HEK293 (cell line): ENCODE data around the gene TBL1X.

Source experiments
- CTCF ChIA-PET: fragments of 350-600 bp; formaldehyde crosslinking; extraction: SDS; loops from one replicate; lab custom pipeline; 2021; ENCODE audit warnings: antibody characterized with exemption; lab: Yijun Ruan, JAX
- POLR2A ChIA-PET: fragments of 300-600 bp; formaldehyde crosslinking; extraction: SDS; loops from one replicate; lab custom pipeline; 2020; ENCODE audit warnings: antibody characterized with exemption, inconsistent platforms; lab: Yijun Ruan, JAX
- H3K27ac ChIP-seq: fragments of 200-500 bp; sonication (Bioruptor generic); 2 replicates; pipeline ENCODE4 v1.5.1; 2014; ENCODE audit warnings: low read depth, low read length, control low read depth, inconsistent platforms; ENCODE audit errors: extremely low read depth
- H3K36me3 ChIP-seq, 2 experiments: fragments of 200-500 bp in 1 of 2; sonication (Bioruptor generic) in 1 of 2; 1 replicate in 1 of 2; 2 replicates in 1 of 2; pipeline ENCODE4 v1.5.1; 2014 to 2017; ENCODE audit warnings: inconsistent platforms in 2 of 2, low read length in 2 of 2; ENCODE audit not compliant: control insufficient read depth in 2 of 2, insufficient read depth in 1 of 2
- H3K4me1 ChIP-seq: fragments of 200-500 bp; sonication (Bioruptor generic); 2 replicates; pipeline ENCODE4 v1.5.1; 2014; ENCODE audit warnings: mild to moderate bottlenecking, low read length, inconsistent platforms; ENCODE audit not compliant: control insufficient read depth, insufficient read depth
- H3K4me3 ChIP-seq: 2 replicates; pipeline ENCODE4 v1.5.1; 2011; ENCODE audit warnings: low read depth, mild to moderate bottlenecking, control low read depth, low read length, moderate library complexity
- H3K9me3 ChIP-seq: fragments of 200-500 bp; sonication (Bioruptor generic); 2 replicates; pipeline ENCODE4 v1.5.1; 2014; ENCODE audit warnings: low read depth, low read length, inconsistent platforms; ENCODE audit not compliant: control insufficient read depth, insufficient read depth
- BCL11A ChIP-seq: fragments of 450-650 bp; formaldehyde crosslinking; IDR thresholded peaks from 2 replicates; pipeline ENCODE4 v1.5.1; 2016; ENCODE audit warnings: low read depth, missing biosample characterization, missing genetic modification characterization
- HOXA7 ChIP-seq: sonication (generic); formaldehyde crosslinking; IDR thresholded peaks from 2 replicates; pipeline ENCODE4 v1.8.1; 2022; ENCODE audit warnings: missing genetic modification reagents, borderline replicate concordance
- KLF1 ChIP-seq: fragments of 450-650 bp; formaldehyde crosslinking; IDR thresholded peaks from 2 replicates; pipeline ENCODE4 v1.5.1; 2016; ENCODE audit warnings: missing biosample characterization, missing genetic modification characterization
- OVOL3 ChIP-seq: fragments of 450-650 bp; formaldehyde crosslinking; IDR thresholded peaks from 2 replicates; pipeline ENCODE4 v1.5.1; 2016; ENCODE audit warnings: missing biosample characterization, missing genetic modification characterization
- PRDM4 ChIP-seq: fragments of 450-650 bp; formaldehyde crosslinking; IDR thresholded peaks from 2 replicates; pipeline ENCODE4 v1.5.1; 2017; ENCODE audit warnings: missing biosample characterization, missing genetic modification characterization
- ZBTB8A ChIP-seq: fragments of 450-650 bp; formaldehyde crosslinking; IDR thresholded peaks from 2 replicates; pipeline ENCODE4 v1.5.1; 2016; ENCODE audit warnings: missing biosample characterization, missing genetic modification characterization
- ZNF10 ChIP-seq: fragments of 450-650 bp; formaldehyde crosslinking; IDR thresholded peaks from 2 replicates; pipeline ENCODE4 v1.5.1; 2017; ENCODE audit warnings: missing biosample characterization, missing genetic modification characterization
- ZNF184 ChIP-seq: fragments of 450-650 bp; IDR thresholded peaks from 2 replicates; pipeline ENCODE4 v1.5.1; 2018; ENCODE audit warnings: missing biosample characterization, mild to moderate bottlenecking, missing genetic modification characterization
- ZNF23 ChIP-seq: fragments of 450-650 bp; formaldehyde crosslinking; IDR thresholded peaks from 2 replicates; pipeline ENCODE4 v1.5.1; 2016; ENCODE audit warnings: missing biosample characterization, missing genetic modification characterization, borderline replicate concordance
- ZNF24 ChIP-seq: fragments of 450-650 bp; formaldehyde crosslinking; IDR thresholded peaks from 2 replicates; pipeline ENCODE4 v1.5.1; 2016; ENCODE audit warnings: missing biosample characterization, missing genetic modification characterization
- ZNF26 ChIP-seq: fragments of 450-650 bp; formaldehyde crosslinking; IDR thresholded peaks from 2 replicates; pipeline ENCODE4 v1.5.1; 2016; ENCODE audit warnings: missing biosample characterization, missing genetic modification characterization
- ZNF274 ChIP-seq, 2 experiments: fragments of 200-500 bp in 1 of 2; fragments of 450-650 bp in 1 of 2; sonication (Bioruptor generic) in 1 of 2; formaldehyde crosslinking in 1 of 2; IDR thresholded peaks; 2 replicates each; pipeline versions ENCODE4 v1.5.1 to v1.6.1; 2014 to 2016; ENCODE audit warnings: borderline replicate concordance in 1 of 2, inconsistent platforms in 1 of 2, low read length in 1 of 2, missing biosample characterization in 1 of 2, missing genetic modification characterization in 1 of 2
- ZNF341 ChIP-seq: fragments of 450-650 bp; formaldehyde crosslinking; IDR thresholded peaks from 2 replicates; pipeline ENCODE4; 2016; ENCODE audit warnings: low read depth, missing biosample characterization, missing genetic modification characterization
- ZNF362 ChIP-seq: fragments of 450-650 bp; formaldehyde crosslinking; IDR thresholded peaks from 2 replicates; pipeline ENCODE4 v1.5.1; 2016; ENCODE audit warnings: missing biosample characterization, missing genetic modification characterization
- ZNF391 ChIP-seq: fragments of 450-650 bp; formaldehyde crosslinking; IDR thresholded peaks from 2 replicates; pipeline ENCODE4 v1.5.1; 2016; ENCODE audit warnings: low read depth, missing biosample characterization, missing genetic modification characterization, borderline replicate concordance
- ZNF394 ChIP-seq: fragments of 450-650 bp; formaldehyde crosslinking; IDR thresholded peaks from 2 replicates; pipeline ENCODE4 v1.5.1; 2016; ENCODE audit warnings: missing biosample characterization, missing genetic modification characterization, mild to moderate bottlenecking, moderate library complexity, borderline replicate concordance
- ZNF416 ChIP-seq: fragments of 450-650 bp; formaldehyde crosslinking; IDR thresholded peaks from 2 replicates; pipeline ENCODE4 v1.5.1; 2016; ENCODE audit warnings: missing biosample characterization, missing genetic modification characterization
- ZNF544 ChIP-seq: fragments of 450-650 bp; formaldehyde crosslinking; IDR thresholded peaks from 2 replicates; pipeline ENCODE4 v1.5.0; 2017; ENCODE audit warnings: missing biosample characterization, missing genetic modification characterization
- ZNF555 ChIP-seq: fragments of 450-650 bp; formaldehyde crosslinking; conservative IDR thresholded peaks from 2 replicates; pipeline ENCODE4 v1.5.1; 2017; ENCODE audit warnings: missing biosample characterization, mild to moderate bottlenecking, missing genetic modification characterization, inconsistent platforms
- ZNF629 ChIP-seq: fragments of 450-650 bp; formaldehyde crosslinking; IDR thresholded peaks from 2 replicates; pipeline ENCODE4 v1.5.1; 2017; ENCODE audit warnings: missing biosample characterization, missing genetic modification characterization
- TF ChIP-seq, protein P1 (sequence below): fragments of 450-650 bp; formaldehyde crosslinking; IDR thresholded peaks from 2 replicates; pipeline ENCODE4 v1.5.0; 2017; ENCODE audit warnings: missing biosample characterization, missing genetic modification characterization, borderline replicate concordance

TBL1X gene

DNA sequence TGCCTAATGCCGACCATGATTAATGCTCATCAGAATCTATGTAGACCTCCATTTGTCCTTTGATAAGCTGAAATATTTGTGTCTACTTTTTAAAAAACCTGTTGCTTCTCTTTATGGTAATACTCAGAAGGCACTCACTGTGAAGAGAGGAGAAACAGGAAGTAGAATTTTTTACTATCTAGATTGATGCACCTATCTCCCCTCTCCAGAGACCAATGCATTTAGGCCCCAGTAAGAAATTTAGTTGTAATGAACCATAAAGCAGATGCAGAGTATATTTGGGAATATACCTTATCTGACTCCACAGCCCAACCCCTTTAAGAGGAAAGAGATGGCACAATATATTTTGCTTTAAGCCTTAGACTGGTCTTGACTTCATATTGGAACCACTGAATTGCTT, 11.1 kb downstream of the TBL1X start (continued):
- TF ChIP-seq, protein P1, sequence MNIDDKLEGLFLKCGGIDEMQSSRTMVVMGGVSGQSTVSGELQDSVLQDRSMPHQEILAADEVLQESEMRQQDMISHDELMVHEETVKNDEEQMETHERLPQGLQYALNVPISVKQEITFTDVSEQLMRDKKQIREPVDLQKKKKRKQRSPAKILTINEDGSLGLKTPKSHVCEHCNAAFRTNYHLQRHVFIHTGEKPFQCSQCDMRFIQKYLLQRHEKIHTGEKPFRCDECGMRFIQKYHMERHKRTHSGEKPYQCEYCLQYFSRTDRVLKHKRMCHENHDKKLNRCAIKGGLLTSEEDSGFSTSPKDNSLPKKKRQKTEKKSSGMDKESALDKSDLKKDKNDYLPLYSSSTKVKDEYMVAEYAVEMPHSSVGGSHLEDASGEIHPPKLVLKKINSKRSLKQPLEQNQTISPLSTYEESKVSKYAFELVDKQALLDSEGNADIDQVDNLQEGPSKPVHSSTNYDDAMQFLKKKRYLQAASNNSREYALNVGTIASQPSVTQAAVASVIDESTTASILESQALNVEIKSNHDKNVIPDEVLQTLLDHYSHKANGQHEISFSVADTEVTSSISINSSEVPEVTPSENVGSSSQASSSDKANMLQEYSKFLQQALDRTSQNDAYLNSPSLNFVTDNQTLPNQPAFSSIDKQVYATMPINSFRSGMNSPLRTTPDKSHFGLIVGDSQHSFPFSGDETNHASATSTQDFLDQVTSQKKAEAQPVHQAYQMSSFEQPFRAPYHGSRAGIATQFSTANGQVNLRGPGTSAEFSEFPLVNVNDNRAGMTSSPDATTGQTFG (tag by site-specific recombination), result no peak
- TF ChIP-seq BCL11A (tag by site-specific recombination), result no peak
- TF ChIP-seq, all 188 proteins: peak for 0

GRCh38 chrX:9476810-9477575, 12.1 kb downstream of the TBL1X start:
- ChIA-PET CTCF (interaction anchor here (0.6 kb wide), 1 partner anchor 1303 kb away, joined by 3 read pairs; no protein-coding TSS in a partner anchor), POLR2A (no interaction called here)
- no peaks in the 10 kb centered on the region for H3K4me1 ChIP-seq
- no peak for TF ChIP-seq ZNF391 (tag by site-specific recombination)
- TF ChIP-seq ZNF23 (tag by site-specific recombination), result no peak
- TF ChIP-seq ZNF184, result no peak
- no peak for TF ChIP-seq ZNF24 (tag by site-specific recombination)
- TF ChIP-seq ZNF26 (tag by site-specific recombination), result no peak
- no peak for TF ChIP-seq ZNF629 (tag by site-specific recombination)
- no peak for TF ChIP-seq ZBTB8A (tag by site-specific recombination)
- TF ChIP-seq OVOL3, result no peak
- TF ChIP-seq ZNF416 (tag by site-specific recombination), result no peak
- TF ChIP-seq, protein P1 (tag by site-specific recombination), result no peak
- no peak for TF ChIP-seq PRDM4 (tag by site-specific recombination)
- TF ChIP-seq ZNF10 (tag by site-specific recombination), result no peak
- no peak for TF ChIP-seq ZNF544 (tag by site-specific recombination)
- no peak for TF ChIP-seq ZNF362 (tag by site-specific recombination)
- TF ChIP-seq HOXA7, result no peak
- no peak for TF ChIP-seq KLF1
- no peak for TF ChIP-seq ZNF341 (tag by site-specific recombination)
- TF ChIP-seq ZNF555, result no peak
- no peak for TF ChIP-seq ZNF394 (tag by site-specific recombination)
- no peak for TF ChIP-seq ZNF274 (IDR thresholded peaks at IDR 0.05; ENCODE audit: low read length)
- TF ChIP-seq ZNF274 (tag by site-specific recombination; IDR thresholded peaks at IDR 0.05; ENCODE audit: borderline replicate concordance), result no peak
- H3K4me3 ChIP-seq, result no peak overlapping the region
- no peaks in the 10 kb centered on the region for H3K9me3 ChIP-seq
- no peak overlapping the region for H3K27ac ChIP-seq
- no peaks in the 10 kb centered on the region for H3K36me3 ChIP-seq
